GM18861 (cell line): ENCODE measurements around the gene AGBL3.
"Not testable (repeated sequence)": the region's sequence is repeated elsewhere in the genome, so short reads cannot be mapped to it uniquely, and the experiment has no call there.

Experiments used
- ATAC-seq: cut with Tn5 transposase; IDR thresholded peaks from one replicate; pipeline ENCODE4 v1.9.1; 2021; ENCODE audit not compliant: unreplicated experiment

AGBL3 gene

DNA sequence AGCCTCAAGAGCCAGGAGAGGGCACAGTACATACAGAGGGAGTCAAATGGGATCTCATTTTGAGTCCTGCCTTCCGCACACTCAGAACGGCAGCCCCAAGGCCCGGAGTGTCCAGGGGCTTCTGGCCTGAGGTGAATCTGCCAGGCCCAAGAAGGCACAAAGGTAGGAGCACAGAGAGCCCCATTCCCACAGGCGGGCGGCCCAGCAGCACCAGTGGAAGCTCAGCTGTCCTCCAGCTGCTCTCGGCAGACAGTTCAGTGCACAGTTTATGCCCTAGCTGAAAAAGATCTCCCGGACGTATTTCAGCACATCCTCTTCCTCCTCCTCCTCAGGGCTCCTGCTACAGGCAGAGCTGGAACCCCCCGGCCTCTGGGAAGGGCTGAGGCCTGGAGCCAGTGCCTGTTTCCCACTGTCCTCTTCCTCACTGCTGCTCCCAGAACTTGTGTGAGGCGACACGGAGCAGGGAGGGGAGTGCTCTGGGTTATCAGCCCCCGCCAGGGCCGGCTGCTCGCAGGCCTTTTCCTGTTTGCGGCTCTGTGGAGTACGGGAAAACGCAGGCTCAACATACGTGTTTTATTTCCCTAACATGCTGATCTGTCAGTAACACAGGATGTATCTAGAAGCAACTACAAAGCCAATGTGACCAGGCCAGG, 180.2 kb downstream of the AGBL3 start:
- no peak for ATAC-seq

DNA sequence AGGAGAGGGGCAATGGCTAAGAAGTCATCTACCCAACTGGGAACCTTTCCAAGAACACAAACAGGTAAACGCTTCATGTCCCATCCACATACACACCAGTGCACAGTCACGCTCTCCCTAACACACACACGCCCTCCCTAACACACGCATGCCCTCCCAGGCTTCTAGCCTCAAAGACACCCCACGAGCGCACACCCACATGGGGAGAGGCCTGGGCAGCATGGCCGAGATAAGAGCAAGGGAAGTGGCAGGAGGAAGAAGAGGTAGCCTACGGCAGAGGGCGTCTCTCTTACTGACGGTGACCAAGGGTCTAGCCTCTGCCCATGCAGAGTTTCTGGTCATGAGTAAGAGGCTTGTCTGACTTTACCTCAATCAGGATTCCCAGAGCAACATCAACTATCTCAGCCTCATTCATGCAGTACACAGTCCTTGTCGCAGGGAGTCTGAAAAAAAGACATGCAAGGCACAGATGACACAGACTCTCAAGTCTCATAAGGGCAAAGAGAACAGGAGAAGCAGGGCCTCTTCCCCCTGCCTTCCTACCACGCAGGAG, 181.1 kb downstream of the AGBL3 start:
- no peak for ATAC-seq

DNA sequence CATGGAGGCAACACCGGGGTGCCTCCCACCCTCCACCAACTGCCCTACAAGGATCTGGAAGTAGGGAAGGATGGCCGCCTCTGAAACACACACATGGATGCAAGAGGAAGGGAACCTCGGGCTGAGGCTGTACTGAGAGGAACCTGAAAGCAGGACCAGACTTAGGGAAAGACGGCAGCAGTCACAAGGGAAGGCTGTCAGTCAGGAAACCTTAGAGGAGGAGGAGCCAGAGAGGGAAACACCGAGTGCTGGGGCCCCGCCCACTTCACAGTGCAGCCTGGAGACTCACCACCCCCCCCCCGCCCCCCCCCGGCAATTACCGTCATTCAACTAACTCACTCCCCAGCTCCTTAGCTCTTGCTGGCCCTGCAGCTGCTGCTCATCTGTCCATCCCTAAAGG, 181.7 kb downstream of the AGBL3 start:
- no peak for ATAC-seq

DNA sequence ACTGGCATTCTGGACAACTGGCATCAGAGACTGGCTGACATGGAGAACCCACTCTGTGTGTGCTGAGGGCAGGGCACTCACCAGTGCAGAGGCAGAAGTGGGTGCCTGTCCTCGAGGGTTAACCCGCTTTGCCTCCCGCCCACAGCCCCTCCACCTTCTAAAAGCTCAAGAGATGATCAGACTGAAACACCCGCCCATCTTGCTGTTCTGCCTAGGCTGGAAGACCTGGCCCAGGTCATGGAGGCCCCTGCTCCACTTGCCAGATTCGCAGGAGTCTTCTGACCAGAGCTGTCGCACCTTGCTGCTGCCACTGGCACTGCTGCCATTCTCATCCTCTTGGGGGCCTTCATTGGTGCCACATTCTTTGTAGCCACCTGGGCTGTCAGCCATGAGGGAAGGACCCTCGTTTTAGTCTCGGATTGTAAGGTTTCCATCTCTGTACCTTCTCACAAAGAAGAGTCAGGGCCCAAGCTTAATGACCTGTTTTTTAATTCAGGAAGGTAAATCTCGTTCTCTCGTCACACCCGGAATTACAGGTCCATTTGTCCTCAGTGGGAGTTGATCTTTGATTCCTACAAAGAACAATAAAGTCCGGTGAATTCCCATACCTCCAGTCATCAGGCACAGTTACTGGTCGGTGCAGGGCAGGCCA, 182.3 kb downstream of the AGBL3 start:
- no peak for ATAC-seq

DNA sequence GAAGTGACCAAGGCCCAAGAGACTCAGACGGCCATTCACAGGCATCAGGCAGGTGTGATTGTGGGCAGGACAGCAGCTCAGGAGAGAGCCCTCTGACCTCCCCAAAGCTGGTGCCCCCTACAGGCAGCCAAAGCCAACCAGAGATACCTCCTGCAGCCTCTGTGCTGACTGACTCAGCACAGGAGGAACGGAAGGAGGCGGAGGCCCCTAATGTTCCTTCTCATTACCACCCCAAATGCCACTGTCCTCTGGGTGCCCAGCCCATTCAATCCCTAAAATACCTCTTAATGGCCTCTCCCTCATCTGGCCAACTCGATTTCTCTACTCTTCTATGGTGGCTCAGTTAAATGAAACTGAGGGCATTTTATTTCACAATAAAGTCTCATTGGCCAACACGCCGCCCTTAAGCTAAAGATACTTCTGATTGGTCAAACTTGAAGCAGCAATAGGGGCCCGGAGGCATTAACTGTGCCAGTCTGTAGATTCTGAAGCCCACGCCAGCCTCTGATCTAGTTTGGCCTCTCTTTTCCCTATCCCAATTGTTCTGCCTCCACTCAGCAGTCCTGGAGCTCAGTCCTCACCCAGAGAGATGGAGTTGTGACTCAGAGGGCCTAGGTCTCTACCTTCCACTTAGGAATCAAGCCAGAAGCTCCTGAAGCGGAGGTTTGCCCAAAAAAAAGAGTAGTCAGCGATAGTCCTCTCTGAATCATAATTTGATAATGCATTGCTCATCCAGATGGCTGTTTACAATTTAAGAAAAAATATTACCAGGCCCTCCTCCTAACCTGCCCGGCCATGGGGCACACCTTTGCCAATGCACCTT, 183.0 kb downstream of the AGBL3 start:
- peak; percentile 30 for ATAC-seq

DNA sequence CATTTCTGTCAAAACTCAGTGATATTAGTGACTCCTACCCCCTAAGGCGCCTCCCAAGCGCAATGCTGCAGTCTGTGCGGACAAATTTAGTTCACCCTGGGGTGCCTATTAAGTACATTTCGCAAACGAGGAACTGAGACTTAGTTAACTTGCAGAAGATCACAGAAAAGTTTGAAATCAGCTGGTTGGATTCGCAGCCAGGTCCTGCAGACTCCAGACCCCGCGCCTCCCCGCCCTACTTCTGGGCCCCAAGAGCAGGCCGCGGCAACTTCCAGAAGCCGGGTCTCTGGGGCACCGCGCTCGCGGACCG, 183.6 kb downstream of the AGBL3 start:
- no peak for ATAC-seq

DNA sequence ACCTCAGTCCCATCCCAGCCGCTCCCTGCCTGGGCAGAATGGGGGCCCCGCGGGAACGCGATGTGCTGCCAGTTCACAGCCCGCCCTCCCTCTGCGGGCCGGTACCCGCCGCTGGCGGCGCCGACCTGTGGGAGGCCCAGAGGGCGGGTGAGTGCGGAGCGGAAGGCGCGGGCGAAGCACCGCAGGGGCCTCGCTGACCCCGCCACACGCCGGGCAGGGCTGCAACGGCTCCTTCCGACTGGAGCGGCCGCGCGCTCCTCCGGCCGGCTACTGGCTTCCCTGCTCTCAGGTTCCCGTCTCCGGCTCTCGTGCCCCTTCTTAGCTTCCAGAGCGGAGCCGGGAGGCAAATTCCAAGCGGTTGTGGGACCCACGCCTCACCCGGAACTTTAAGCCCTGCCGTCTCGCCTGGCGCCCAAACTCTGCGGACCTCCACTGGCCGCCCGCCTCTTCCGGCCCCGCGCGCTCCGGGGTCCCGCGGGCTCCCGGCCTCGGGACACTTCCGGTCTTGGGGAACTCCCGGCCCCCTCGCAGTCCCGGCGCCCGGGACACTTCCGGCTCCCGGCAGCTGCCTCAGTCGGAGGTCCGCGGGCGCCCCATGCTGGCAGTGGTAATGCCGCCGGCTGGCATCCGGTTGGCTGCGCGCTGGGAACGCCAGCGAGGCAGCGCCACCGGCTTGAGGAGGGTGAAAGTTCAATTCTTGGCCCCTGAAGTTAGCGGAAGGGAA, 184.1 kb downstream of the AGBL3 start, which contains the start of gene CYREN:
TSS of gene CYREN (minus strand) at position 434 of the 724 bp plus-strand sequence. CDS start 1,785 bp downstream, outside the sequence.
- ATAC-seq = peak; percentile 54

DNA sequence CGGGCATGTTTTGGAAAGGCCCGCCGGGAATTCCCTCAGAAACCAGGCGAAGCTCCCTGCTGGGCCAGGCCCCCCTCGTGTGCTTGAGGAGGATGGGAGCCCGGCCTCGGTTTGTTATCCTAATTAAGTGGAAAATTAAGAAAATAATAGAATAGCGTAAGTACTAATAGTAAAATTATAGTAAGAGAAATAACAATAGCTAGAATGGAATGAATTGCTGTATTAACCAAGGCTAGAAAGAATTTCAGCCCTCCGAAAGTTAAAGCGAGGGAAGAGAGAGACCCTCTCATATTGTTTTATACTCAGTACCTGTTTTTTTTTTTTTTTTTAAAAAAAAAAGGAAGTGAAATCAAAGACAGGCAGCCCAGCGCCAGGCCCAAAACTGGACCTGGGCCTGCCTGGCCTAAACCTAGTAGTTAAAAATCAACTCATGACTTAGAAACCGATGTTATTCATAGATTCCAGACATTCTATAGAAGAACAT, 184.7 kb downstream of the AGBL3 start:
- peak; percentile 28 for ATAC-seq

DNA sequence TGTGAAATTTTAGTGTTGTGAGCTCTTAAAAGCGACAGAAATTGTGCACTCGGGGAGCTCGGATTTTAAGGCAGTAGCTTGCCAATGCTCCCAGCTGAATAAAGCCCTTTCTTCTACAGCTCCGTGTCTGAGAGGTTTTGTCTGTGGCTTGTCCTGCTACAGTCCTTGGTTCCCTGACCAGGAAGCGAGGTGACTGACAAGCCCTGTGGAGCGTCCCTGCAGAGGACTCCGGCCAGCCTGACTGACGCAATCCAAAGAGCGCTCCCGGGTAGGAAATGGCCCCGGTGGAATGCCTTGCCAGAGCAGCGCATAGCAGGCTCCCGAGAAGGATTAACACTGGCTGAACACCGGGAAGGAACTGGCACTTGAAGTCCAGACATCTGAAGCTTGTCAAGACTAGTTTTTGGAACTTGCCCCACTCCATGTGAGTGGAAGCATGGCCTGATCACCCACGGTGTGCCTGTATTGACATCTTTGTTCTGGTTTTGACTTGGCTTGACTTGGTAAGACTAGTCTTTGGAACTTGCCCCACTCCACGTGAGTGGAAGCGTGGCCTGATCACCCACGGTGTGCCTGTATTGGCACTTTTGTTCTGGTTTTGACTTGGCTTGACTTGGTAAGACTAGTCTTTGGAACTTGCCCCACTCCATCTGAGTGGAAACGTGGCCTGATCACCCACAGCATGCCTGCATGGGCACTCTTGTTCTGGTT, 185.4 kb downstream of the AGBL3 start:
- not testable (repeated sequence) for ATAC-seq

DNA sequence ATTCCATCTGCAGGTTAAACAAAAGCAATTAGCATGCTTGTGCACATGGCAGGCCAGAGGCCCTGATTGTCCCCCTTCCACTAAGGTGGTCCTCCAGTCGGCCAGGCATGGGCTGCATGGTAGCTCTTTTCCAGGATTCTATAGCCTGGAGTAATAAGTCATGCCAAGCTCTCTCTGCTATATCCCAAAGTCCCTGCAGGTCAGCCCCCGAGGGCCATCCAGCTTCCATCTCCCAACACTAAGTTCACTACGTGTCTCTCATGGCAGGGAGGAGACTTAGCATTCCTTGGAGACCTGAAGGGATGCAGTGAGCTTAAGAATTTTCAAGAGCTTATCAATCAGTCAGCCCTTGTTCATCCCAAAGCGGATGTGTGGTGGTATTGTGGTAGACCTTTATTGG, 187.6 kb downstream of the AGBL3 start:
- not testable (repeated sequence) for ATAC-seq

DNA sequence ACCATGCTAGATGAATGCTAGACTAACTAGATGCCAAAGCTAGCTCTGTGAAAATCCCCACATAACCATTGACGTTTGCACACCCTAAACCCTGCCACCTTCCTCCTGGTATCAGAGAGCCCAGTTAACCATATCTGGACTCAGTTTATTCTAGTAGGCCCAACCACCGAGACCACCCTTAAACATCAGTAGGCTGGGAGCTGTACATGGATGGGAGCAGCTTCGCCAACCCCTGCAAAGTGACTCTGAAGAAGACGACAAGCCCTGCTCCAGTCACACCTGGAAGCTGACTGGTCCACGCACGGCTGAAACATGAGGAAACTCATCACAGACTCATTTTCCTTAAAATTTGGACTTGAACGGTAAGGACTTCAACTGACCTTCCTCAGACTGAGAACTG, 188.6 kb downstream of the AGBL3 start:
- ATAC-seq = no peak

DNA sequence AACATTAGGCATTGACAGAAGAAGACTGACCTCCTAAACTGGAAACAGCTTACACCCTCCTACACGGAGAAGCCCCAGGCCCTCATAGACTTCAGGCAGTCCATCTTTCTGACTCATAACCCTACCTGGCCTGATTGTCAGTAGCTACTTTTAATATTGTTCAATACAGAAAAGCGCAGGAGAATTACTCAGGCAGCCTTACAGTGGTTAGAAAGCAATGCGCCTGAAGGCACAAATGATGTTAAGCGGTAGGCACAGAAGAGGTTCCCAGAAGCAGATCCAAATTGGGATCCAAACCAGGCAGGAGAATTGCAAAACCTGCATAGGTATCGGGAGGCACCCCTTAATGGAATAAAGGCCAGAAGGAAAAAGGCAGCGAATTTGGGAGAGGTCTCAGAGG, 189.6 kb downstream of the AGBL3 start:
- ATAC-seq = no peak

DNA sequence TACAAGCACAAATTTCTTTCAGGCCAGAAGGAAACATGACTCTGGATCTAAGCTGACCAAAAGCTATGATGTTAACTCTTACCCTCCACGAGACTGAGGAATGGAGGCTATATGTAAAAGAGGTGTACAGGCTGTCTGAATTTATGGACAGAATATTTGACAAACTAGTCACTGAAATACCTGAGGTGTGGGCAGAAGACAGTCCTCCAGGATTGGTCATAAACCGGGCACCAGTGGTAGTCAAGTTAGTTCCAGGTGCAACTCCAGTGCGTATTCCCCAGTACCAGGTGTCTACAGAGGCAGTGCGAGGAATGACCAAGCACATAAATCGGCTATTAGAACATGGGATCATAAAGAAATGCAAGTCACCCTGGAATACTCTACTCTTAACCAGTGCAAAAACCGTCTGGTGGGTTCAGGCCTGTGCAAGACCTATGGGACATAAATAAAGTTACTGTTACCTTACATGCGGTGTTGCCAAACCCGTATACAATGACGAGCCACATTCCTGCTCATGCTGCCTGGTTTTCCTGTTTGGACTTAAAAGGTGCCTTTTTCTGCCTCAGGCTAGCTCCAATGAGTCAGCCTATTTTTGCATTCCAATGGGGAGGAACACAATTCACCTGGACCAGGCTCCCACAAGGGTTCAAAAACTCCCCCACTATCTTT, 190.9 kb downstream of the AGBL3 start:
- ATAC-seq = no peak

DNA sequence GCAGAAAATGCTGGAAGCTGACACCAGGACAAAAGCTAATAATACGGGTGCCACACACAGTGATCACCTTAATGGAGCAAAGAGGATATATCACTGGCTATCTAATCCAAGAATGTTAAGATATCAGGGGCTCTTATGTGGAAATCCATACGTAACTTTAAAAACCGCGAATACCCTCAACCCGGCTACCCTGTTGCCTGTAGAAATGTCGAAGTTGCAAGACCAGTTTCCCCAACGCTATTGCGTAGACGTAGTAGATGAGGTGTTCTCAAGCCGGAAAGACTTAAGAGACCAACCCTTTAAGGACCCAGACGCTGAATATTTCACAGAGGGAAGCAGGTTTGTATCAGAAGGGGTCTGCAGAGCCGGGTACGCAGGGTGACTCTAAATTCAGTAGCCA, 192.1 kb downstream of the AGBL3 start:
- ATAC-seq = no peak

DNA sequence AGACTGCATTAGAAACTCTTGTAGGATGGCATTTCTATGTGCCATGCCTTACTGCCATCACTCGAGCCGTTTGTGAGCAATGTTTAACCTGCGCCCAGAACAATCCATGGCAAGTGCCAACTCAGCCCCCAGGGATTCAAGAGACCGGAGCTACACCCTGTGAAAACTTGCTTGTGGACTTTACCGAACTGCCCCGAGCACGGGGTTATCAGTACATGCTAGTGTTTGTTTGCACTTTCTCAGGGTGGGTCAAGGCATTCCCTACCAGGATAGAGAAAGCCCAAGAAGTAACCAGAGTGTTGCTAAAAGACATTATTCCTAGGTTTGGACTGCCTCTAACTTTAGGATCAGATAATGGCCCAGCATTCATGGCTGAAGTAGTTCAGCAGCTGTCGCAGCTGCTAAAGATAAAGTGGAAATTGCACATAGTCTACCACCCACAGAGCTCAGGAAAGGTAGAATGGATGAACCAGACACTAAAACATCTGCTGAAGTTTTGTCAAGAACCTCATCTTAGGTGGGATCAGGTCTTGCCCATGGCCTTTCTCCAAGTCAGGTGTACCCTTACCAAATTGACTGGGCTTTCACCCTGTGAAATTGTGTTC, 193.1 kb downstream of the AGBL3 start:
- no peak for ATAC-seq

DNA sequence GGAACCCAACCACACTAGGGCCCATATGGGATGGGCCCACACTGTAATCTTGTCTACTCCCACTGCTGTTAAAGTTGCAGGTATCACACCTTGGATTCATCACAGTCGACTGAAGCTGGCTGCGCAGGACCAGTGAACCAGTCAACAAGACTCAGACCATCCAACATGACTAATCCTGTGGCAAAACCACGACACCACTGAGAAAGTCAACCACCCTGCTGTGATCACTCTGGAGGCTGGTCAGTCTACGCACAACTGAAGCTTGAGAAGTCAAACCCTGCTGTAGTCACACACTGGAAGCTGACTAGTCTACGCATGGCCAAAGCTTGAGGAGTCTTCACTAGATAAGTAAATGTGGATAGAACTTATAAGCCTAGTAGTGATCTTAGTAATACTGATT, 193.8 kb downstream of the AGBL3 start:
- no peak for ATAC-seq

DNA sequence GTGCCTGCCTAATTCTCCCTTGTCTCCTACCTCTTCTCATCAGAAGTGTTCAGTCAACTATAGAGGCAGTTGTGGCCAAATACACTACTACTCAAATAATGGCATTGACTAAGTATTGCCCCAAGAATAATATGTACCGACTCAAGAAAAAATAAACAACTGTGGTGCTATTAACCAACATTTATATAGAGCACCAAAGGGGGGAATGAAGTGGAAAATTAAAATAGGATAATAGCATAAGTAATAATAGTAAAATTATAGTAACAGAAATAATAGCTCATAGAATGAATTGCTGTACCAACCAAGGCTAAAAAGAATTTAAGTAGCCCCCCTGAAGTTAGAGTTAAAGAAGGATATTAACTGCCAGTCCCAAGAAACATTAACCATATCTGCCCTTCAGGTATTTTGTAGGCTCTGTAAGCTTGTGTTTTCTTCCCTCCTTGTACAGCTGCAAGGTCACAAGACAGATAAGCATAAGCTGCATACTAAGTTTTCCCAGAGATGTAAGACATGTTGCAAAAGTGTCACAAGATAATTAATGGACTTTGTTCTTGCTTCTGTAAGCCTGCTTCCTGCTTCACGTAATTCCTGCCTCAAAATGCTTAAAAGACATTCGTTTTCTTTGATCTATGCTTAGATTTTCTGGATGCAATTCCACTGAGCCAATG, 195.1 kb downstream of the AGBL3 start:
- no peak for ATAC-seq

DNA sequence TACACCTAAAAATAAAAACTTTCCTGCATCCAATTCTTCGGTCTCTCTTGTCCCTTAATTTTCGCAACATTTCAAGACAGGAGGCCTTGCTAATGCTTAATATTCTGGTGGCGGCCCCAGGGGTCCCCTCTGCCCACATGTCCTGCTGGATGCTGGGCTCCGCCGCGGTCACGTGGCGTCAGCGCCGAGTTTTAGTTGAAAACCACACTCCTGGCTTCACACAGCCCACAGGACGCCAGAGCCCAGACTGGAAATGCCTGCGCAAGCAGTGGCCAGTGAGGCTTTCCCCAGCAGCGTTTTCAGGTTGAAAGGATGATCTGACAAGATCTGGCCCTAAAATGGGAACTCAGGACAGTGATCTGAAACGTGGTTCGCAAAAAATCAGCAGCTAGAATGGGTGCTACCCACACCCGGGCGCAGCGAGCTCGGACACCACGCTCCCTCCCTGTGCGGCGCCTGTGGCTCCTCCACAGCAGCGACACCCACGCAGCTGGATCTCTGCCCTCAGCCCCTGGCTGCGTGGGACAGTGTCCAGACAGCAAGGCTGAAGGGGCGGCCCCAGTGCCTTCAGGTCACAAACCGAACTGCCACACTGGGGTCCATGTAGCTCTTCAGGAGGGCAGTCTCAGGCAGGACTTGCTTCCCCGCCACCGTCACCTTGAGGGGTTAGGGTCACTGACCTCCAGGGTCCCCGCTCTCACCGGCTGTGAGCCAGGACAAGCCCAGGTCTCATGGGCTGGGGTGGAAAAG, 195.8 kb downstream of the AGBL3 start:
- no peak for ATAC-seq
